ENCODE results near the gene C1QTNF5. TPM values are rescaled to one million over a fixed set of nuclear protein-coding genes. Genes with fewer than 3 reads are reported as not detected.

Gene C1QTNF5
- polyA plus RNA-seq, 4 donors: 0.89 to 22.5 (median 11.8) TPM

DNA sequence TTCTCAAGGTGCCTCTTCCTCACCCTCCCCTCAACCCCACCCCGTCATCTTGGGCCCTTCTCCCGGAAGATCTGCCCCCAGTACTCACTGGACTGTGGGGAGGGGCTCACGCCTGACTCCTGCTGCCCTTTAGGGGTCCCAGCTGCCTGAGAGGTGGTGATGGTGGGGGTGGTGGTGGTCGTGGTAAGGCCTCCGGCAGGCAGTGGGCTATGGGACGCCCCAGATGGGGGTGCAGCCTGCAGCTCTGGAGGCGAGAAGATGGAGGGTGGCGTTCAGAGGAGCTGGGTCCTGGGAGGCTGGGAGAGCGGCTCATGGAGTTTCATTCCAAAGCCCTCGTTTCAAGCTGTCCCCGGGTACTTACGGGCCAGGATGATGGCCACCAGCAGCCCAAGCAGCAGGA, 5.0 kb upstream of the C1QTNF5 start:
- Histone ChIP-seq H3K27me3 (ENCODE audit: control insufficient read depth in 3 of 3, insufficient read depth in 3 of 3, low read length in 3 of 3) (peaks cover 0 to 17% (median 0%) of the 10 kb centered on the region in 3 donors), H3K36me3 (ENCODE audit: control insufficient read depth in 3 of 3, insufficient read depth in 2 of 3, low read depth in 1 of 3, low read length in 3 of 3) (no peaks in the 10 kb centered on the region), H3K4me3 (ENCODE audit: low read depth in 1 of 3, low read length in 3 of 3) (no peak overlapping the region), H3K27ac (ENCODE audit: low read depth in 1 of 3, low read length in 2 of 3) (no peak overlapping the region), H3K9me3 (ENCODE audit: control insufficient read depth in 2 of 2, insufficient read depth in 1 of 2, low read depth in 1 of 2, low read length in 1 of 2) (no peaks in the 10 kb centered on the region), H3K4me1 (ENCODE audit: control insufficient read depth in 3 of 3, insufficient read depth in 2 of 3, low read depth in 1 of 3, low read length in 2 of 3) (peaks cover 0 to 9% (median 5%) of the 10 kb centered on the region in 3 donors)
- DNase-seq (no peak), FAIRE-seq (no peak)
- WGBS, 3 donors: 79 to 89% (median 85%) methylated on average over 10 to 12 of the region's 12 CpGs

DNA sequence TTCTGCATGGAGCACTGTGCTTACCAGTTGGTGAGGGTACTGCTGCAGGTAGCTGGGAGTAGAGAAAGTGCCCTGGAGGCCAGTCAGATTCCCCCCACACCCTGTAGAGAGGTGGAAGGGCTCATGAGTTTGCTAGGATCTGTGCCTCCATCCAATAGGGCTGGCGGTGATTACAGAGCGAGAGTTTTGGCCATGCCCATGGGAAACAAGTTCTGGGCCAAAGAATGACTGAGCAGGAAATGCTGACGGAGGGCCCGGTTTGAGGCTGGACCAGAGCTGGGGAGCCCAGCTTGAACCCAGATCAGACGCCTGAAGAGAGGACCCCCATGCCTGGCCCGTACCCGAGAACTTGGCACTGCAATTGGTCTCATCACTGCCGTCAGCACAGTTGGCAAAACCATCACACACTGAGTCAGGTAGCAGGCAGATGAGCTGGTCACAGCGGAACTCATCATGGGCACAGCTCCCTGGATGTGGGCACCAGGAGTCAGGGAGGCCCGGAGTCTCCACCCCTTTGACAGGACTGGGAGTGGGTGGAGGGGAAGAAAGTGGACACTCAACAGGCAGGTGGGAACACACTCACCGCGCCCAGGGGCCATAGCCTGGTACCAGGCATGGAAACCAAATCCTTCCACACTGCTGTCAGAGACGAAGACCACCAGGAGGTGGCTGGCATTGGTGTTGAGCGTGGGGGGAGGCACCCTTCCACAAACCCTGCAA, 3.8 kb upstream of the C1QTNF5 start:
- no peaks in the 10 kb centered on the region for H3K9me3 ChIP-seq (ENCODE audit: control insufficient read depth in 2 of 2, insufficient read depth in 1 of 2, low read depth in 1 of 2, low read length in 1 of 2)
- no peaks in the 10 kb centered on the region for H3K36me3 ChIP-seq (ENCODE audit: control insufficient read depth in 3 of 3, insufficient read depth in 2 of 3, low read depth in 1 of 3, low read length in 3 of 3)
- peaks cover 0 to 27% (median 0%) of the 10 kb centered on the region in 3 donors for H3K27me3 ChIP-seq (ENCODE audit: control insufficient read depth in 3 of 3, insufficient read depth in 3 of 3, low read length in 3 of 3)
- no peak for DNase-seq
- H3K27ac ChIP-seq (ENCODE audit: low read depth in 1 of 3, low read length in 2 of 3): no peak overlapping the region
- 82 to 91% (median 83%) methylated on average over 14 of the region's 14 CpGs for WGBS, 3 donors
- FAIRE-seq: no peak
- no peak overlapping the region for H3K4me3 ChIP-seq (ENCODE audit: low read depth in 1 of 3, low read length in 3 of 3)
- H3K4me1 ChIP-seq (ENCODE audit: control insufficient read depth in 3 of 3, insufficient read depth in 2 of 3, low read depth in 1 of 3, low read length in 2 of 3): peaks cover 0 to 17% (median 5%) of the 10 kb centered on the region in 3 donors

DNA sequence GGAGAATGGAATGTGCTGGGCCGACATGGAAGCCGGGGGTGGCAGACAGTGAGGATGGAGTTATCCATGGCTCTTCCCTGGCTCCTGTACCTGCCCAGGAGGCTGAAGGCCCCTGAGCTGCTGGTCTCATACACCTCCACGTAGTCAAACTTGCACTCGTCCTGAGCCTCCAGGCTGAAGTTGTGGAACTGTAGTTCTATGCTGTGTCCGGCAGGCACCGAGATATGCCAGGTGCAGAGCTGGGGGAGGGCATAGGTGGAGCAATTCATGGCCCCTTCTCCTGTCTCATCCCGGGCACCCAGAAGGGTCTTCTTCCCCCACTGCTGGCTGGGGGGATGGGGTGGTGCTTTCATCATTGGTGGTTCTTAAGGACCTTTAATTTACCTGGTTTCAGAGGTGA, 3.0 kb upstream of the C1QTNF5 start:
- Histone ChIP-seq H3K27me3 (ENCODE audit: control insufficient read depth in 3 of 3, insufficient read depth in 3 of 3, low read length in 3 of 3) (peaks cover 0 to 33% (median 0%) of the 10 kb centered on the region in 3 donors), H3K36me3 (ENCODE audit: control insufficient read depth in 3 of 3, insufficient read depth in 2 of 3, low read depth in 1 of 3, low read length in 3 of 3) (peaks cover 0 to 6% (median 0%) of the 10 kb centered on the region in 3 donors), H3K4me1 (ENCODE audit: control insufficient read depth in 3 of 3, insufficient read depth in 2 of 3, low read depth in 1 of 3, low read length in 2 of 3) (peaks cover 3 to 23% (median 5%) of the 10 kb centered on the region in 3 donors), H3K4me3 (ENCODE audit: low read depth in 1 of 3, low read length in 3 of 3) (no peak overlapping the region), H3K9me3 (ENCODE audit: control insufficient read depth in 2 of 2, insufficient read depth in 1 of 2, low read depth in 1 of 2, low read length in 1 of 2) (no peaks in the 10 kb centered on the region), H3K27ac (ENCODE audit: low read depth in 1 of 3, low read length in 2 of 3) (no peak overlapping the region)
- 86 to 92% (median 92%) methylated on average over 7 of the region's 7 CpGs for WGBS, 3 donors
- FAIRE-seq: no peak
- no peak for DNase-seq

DNA sequence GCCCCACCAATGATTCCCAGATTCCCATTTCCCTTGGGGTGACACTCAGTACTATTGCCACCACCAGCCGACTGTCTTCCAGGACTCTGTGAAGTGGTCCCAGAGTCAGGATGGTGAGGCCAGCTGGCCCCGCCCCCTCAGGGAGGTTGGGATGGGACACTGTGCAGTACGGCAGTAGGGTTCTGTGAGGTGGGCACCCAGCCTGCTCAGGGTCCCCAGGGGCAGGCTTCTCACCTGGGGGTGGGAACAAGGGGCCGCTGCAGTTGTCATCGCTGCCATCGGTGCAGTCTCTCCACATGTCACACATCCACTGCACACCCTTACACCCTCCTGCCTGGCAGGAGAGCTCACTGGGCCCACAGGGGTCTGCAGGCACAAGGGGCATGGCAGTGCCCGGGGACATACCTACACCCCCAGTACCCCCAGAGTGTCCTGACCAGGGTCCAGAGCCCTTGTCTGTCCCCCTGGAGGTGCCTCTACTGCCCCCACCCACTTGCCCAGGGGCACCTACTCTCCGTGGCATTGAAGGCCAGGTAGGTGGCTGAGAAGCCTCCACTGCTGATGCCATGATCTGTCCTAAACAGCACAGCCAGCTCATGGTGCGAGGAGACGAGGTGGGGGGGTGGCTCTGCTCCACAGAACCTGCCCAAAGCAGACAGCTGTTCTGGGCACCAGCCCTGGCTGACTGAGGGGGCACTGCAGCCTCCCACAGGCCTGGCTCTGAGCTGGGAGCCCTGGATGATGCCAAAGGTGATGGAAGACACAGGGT, 1.9 kb upstream of the C1QTNF5 start:
- Histone ChIP-seq H3K4me3 (ENCODE audit: low read depth in 1 of 3, low read length in 3 of 3) (no peak overlapping the region), H3K27ac (ENCODE audit: low read depth in 1 of 3, low read length in 2 of 3) (no peak overlapping the region), H3K27me3 (ENCODE audit: control insufficient read depth in 3 of 3, insufficient read depth in 3 of 3, low read length in 3 of 3) (peaks cover 0 to 34% (median 0%) of the 10 kb centered on the region in 3 donors), H3K9me3 (ENCODE audit: control insufficient read depth in 2 of 2, insufficient read depth in 1 of 2, low read depth in 1 of 2, low read length in 1 of 2) (no peaks in the 10 kb centered on the region), H3K36me3 (ENCODE audit: control insufficient read depth in 3 of 3, insufficient read depth in 2 of 3, low read depth in 1 of 3, low read length in 3 of 3) (peaks cover 0 to 6% (median 0%) of the 10 kb centered on the region in 3 donors), H3K4me1 (ENCODE audit: control insufficient read depth in 3 of 3, insufficient read depth in 2 of 3, low read depth in 1 of 3, low read length in 2 of 3) (peaks cover 3 to 34% (median 5%) of the 10 kb centered on the region in 3 donors)
- FAIRE-seq (no peak), DNase-seq (no peak)
- WGBS, 3 donors: 81 to 85% (median 85%) methylated on average over 9 to 10 of the region's 10 CpGs

DNA sequence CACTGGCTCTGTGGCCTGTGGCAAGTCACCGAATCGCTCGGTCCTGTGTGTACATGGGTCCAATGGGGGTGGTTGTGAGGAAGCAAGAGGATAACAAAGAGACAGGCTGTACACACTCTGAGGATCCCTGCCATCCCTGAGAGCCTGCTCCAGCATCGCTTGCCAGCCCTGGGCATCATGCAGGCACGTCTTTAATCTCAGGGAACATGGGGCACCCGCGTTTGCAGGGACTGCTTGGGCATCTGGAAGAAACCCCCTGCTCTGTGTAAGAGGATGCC, 1.3 kb upstream of the C1QTNF5 start:
- no peak for FAIRE-seq

DNA sequence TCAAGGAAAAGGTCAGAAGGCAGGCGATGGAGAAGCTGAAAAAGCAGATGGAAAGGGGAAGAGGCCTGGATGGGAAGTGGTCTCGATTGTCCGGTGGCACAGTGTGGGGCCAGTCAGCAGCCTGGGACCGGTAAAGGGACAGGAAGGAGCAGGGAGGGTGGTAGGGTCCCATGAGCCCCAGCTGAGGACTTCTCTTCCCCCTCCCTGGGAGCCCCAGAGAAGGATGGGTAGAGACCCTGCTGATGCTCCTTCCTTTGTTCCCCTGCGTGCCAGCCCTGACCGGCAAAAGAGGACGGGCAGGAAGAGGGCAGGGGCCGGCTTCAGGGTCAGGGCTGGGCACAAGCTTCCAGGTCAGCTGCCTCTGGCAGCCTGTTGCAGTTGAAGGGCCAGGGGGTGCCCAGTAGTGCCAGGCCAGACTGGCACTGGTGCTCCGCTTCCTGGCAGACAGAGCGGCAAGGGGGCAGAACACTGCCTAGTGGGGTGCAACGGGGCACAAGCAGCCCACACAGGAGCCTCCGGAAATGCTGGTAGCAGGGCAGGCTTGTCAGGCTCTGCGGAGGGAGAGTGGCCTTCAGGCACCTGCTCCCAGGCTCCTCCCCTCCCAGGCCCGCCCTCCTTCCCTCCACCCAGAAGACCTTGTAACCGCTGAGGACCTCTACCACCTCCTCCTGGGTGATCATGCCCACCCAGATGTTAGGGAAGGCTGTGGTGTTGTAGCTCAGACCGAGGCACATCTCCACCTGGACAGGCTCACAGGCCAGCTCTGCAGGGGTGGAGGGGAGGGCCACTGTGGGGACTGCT, 739 bp upstream of the C1QTNF5 start:
- H3K36me3 ChIP-seq (ENCODE audit: control insufficient read depth in 3 of 3, insufficient read depth in 2 of 3, low read depth in 1 of 3, low read length in 3 of 3): peaks cover 0 to 15% (median 2%) of the 10 kb centered on the region in 3 donors
- H3K27me3 ChIP-seq (ENCODE audit: control insufficient read depth in 3 of 3, insufficient read depth in 3 of 3, low read length in 3 of 3): peaks cover 0 to 34% (median 0%) of the 10 kb centered on the region in 3 donors
- H3K4me1 ChIP-seq (ENCODE audit: control insufficient read depth in 3 of 3, insufficient read depth in 2 of 3, low read depth in 1 of 3, low read length in 2 of 3): peaks cover 3 to 43% (median 5%) of the 10 kb centered on the region in 3 donors
- 28 to 39% (median 28%) methylated on average over 13 to 16 of the region's 16 CpGs for WGBS, 3 donors
- H3K27ac ChIP-seq (ENCODE audit: low read depth in 1 of 3, low read length in 2 of 3): peak overlapping the region in 2 of 3 donors; percentile 73 to 86
- DNase-seq: no peak
- no peaks in the 10 kb centered on the region for H3K9me3 ChIP-seq (ENCODE audit: control insufficient read depth in 2 of 2, insufficient read depth in 1 of 2, low read depth in 1 of 2, low read length in 1 of 2)
- no peak for FAIRE-seq
- H3K4me3 ChIP-seq (ENCODE audit: low read depth in 1 of 3, low read length in 3 of 3): peak overlapping the region in 1 of 3 donors; percentile 18

More for the DNA sequence above, 1.3 kb upstream of the C1QTNF5 start:
- H3K36me3 ChIP-seq (ENCODE audit: control insufficient read depth in 3 of 3, insufficient read depth in 2 of 3, low read depth in 1 of 3, low read length in 3 of 3): peaks cover 0 to 10% (median under 1%) of the 10 kb centered on the region in 3 donors
- DNase-seq: no peak
- H3K27me3 ChIP-seq (ENCODE audit: control insufficient read depth in 3 of 3, insufficient read depth in 3 of 3, low read length in 3 of 3): peaks cover 0 to 34% (median 0%) of the 10 kb centered on the region in 3 donors
- 59 to 73% (median 64%) methylated on average over 7 of the region's 7 CpGs for WGBS, 3 donors
- no peaks in the 10 kb centered on the region for H3K9me3 ChIP-seq (ENCODE audit: control insufficient read depth in 2 of 2, insufficient read depth in 1 of 2, low read depth in 1 of 2, low read length in 1 of 2)
- no peak overlapping the region for H3K4me3 ChIP-seq (ENCODE audit: low read depth in 1 of 3, low read length in 3 of 3)
- H3K4me1 ChIP-seq (ENCODE audit: control insufficient read depth in 3 of 3, insufficient read depth in 2 of 3, low read depth in 1 of 3, low read length in 2 of 3): peaks cover 3 to 39% (median 5%) of the 10 kb centered on the region in 3 donors
- H3K27ac ChIP-seq (ENCODE audit: low read depth in 1 of 3, low read length in 2 of 3): no peak overlapping the region

DNA sequence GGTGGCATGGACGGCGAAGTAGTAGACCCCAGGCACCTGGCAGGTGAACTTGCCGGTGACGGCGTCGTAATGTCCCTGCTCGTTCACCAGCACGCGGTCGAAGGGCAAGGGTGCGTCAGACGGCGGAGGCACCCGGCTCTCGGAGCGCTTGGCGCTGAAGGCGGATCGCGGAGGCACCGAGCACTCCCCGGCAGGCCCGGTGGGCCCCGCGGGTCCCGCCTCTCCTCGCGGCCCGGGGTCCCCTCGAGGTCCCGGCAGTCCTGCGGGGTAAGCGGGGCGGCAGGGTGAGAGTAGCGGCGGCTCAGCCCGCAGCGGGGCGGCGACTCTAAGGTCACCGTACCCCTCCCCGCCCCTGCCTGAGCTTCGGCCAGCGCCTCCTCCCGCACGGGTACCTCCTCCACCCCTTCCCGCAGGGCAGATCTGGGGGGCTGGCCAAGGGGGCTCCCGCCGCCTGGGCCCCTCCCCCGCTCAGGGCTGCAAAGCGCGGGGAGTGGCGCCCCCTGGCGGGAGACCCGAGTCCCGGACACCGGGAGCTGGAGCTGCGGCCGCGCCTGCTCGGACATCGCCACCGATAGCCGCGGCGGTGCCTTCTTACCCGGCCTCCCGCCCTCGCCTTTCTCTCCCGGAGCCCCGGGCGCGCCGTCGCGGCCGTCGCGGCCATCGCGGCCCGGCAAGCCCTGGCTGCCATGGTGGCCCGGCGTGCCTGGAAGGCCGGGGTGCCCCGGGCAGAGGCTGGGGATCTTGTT, 921 bp downstream of the C1QTNF5 start:
- Histone ChIP-seq H3K9me3 (ENCODE audit: control insufficient read depth in 2 of 2, insufficient read depth in 1 of 2, low read depth in 1 of 2, low read length in 1 of 2) (no peaks in the 10 kb centered on the region), H3K4me3 (ENCODE audit: low read depth in 1 of 3, low read length in 3 of 3) (peak overlapping the region; percentile 26 to 56 (median 48)), H3K27ac (ENCODE audit: low read depth in 1 of 3, low read length in 2 of 3) (peak overlapping the region; percentile 56 to 86 (median 73)), H3K36me3 (ENCODE audit: control insufficient read depth in 3 of 3, insufficient read depth in 2 of 3, low read depth in 1 of 3, low read length in 3 of 3) (peaks cover 0 to 27% (median 2%) of the 10 kb centered on the region in 3 donors), H3K27me3 (ENCODE audit: control insufficient read depth in 3 of 3, insufficient read depth in 3 of 3, low read length in 3 of 3) (peaks cover 0 to 34% (median 0%) of the 10 kb centered on the region in 3 donors), H3K4me1 (ENCODE audit: control insufficient read depth in 3 of 3, insufficient read depth in 2 of 3, low read depth in 1 of 3, low read length in 2 of 3) (peaks cover 3 to 51% (median 10%) of the 10 kb centered on the region in 3 donors)
- DNase-seq (peak; percentile 63 to 74), FAIRE-seq (no peak)
- 4 to 6% (median 4%) methylated on average over 64 to 86 of the region's 86 CpGs for WGBS, 3 donors

Data from small intestine (tissue), 7 donors.